DND-41 (cell line): ENCODE results near the gene PNKD.

Source experiments
- CTCF ChIP-seq: IDR thresholded peaks from 2 replicates; pipeline ENCODE4 v1.5.1; 2012; ENCODE audit warnings: borderline replicate concordance, low read length, moderate library complexity, mild to moderate bottlenecking; ENCODE audit not compliant: poor library complexity, severe bottlenecking; ENCODE audit errors: extremely low read depth
- EZH2 ChIP-seq: IDR thresholded peaks from 3 replicates; pipeline ENCODE4 v1.6.1; 2012; ENCODE audit warnings: borderline replicate concordance, low read depth, mild to moderate bottlenecking, moderate library complexity, low read length, inconsistent platforms; ENCODE audit not compliant: severe bottlenecking

- TF ChIP-seq CTCF (no peak), EZH2 (no peak)
Observed at GRCh38 chr2:218305383-218305782, 35.1 kb downstream of the PNKD start.
